ENCODE data around the gene HCN3. TPM values are rescaled to one million over a fixed set of nuclear protein-coding genes. Genes with fewer than 3 reads are reported as not detected.

HCN3 gene
- total and polyA plus RNA-seq, 2 of the 8 experiments (the other 6 are each of a cell fraction or from before 2014, with no cell fraction given), result 6.4 to 7.3 TPM

DNA sequence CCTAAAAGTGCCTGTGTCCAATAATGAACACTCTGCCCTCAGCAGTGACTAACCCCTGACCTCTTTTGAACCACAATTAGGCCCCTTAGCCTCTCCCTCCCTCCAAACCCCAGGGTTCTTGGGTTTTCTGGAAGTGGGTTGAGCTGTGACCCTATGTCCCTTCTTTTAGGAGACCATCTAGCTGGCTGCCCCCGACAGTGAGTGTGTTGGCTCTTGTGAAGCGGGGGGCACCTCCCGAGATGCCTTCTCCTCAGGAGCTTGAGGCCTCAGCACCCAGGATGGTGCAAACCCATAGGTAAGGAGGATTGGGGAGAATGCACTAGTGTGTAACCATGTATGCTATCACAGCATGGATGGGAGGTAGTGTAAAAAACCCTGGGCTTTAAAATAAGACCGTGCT, 50.7 kb downstream of the HCN3 start:
- H2BK12ac ChIP-seq (ENCODE audit: low read depth, low read length), result no peak overlapping the region
- H3K56ac ChIP-seq (replicated peaks; ENCODE audit: insufficient read length, low read depth, low read length), result no peak overlapping the region
- CTCF ChIA-PET (ENCODE audit: partially characterized antibody), result interaction anchor here (0.6 to 15.0 kb wide), 7 partner anchors 10 to 625 kb away, joined by 3 to 227 read pairs (median 4); partner anchors contain the start of gene ENTREP3
- H3K23ac ChIP-seq (ENCODE audit: insufficient read length), result no peak overlapping the region
- H4K91ac ChIP-seq (replicated peaks; ENCODE audit: insufficient read length, low read length), result no peak overlapping the region
- H2AFZ ChIP-seq (ENCODE audit: low read length), result no peak overlapping the region
- no peak overlapping the region for H2AK5ac ChIP-seq (ENCODE audit: low read depth, low read length)
- H3K27me3 ChIP-seq (replicated peaks in 1 of 4; ENCODE audit: control insufficient read depth in 3 of 4, extremely low read depth in 1 of 4, insufficient read depth in 3 of 4, low read length in 3 of 4), result no peaks in the 10 kb centered on the region
- H3K4me1 ChIP-seq (replicated peaks in 1 of 4; ENCODE audit: control insufficient read depth in 3 of 4, insufficient read depth in 4 of 4, low read length in 3 of 4), result peaks cover 0 to 7% (median 3%) of the 10 kb centered on the region in 4 experiments; a peak in 4 of 7 replicates
- no peaks in the 10 kb centered on the region for H3K9me3 ChIP-seq (ENCODE audit: insufficient read depth in 2 of 2, low read depth in 1 of 2, low read length in 1 of 2)
- WGBS, 2 experiments (ENCODE audit: extremely low coverage in 1 of 2, insufficient coverage in 1 of 2, insufficient read length in 1 of 2, insufficient replicate concordance in 2 of 2, low coverage in 1 of 2, low lambda C conversion rate in 2 of 2, missing lambda C conversion rate in 1 of 2), result 87% methylated on average over 4 of the region's 4 CpGs; no CpG with 5 or more reads in 1 of the 2 experiments
- no peak overlapping the region for H4K8ac ChIP-seq (ENCODE audit: extremely low read depth, insufficient read depth, low read length)
- no peak overlapping the region for H3K4me2 ChIP-seq (ENCODE audit: insufficient read depth in 1 of 2, low read depth in 2 of 2, low read length in 2 of 2)
- no peak overlapping the region for H3K18ac ChIP-seq (ENCODE audit: extremely low read depth, low read length)
- peaks cover 0 to 29% (median 3%) of the 10 kb centered on the region in 4 experiments; a peak in 7 of 8 replicates for H3K36me3 ChIP-seq (ENCODE audit: control insufficient read depth in 2 of 4, insufficient read depth in 4 of 4, low read length in 3 of 4)
- H4K5ac ChIP-seq (ENCODE audit: insufficient read length, low read depth, low read length), result no peak overlapping the region
- peaks cover 2% of the 10 kb centered on the region; the same call in 1 of the 2 replicates for H3K23me2 ChIP-seq (ENCODE audit: low read depth, low read length)
- no peak overlapping the region for H3K27ac ChIP-seq (ENCODE audit: low read depth, low read length)
- no peak overlapping the region for H3K14ac ChIP-seq (ENCODE audit: insufficient read length)
- H3K4me3 ChIP-seq (ENCODE audit: extremely low read depth in 1 of 4, insufficient read depth in 2 of 4, low read depth in 3 of 4, low read length in 4 of 4), result no peak overlapping the region
- H4K20me1 ChIP-seq (replicated peaks in 1 of 2; ENCODE audit: control insufficient read depth in 1 of 2, insufficient read depth in 2 of 2, low read length in 2 of 2), result peaks cover 0 to 8% of the 10 kb centered on the region in 2 experiments
- H2BK20ac ChIP-seq (ENCODE audit: low read length), result no peak overlapping the region
- DNase-seq (ENCODE audit: low read depth in 1 of 2, low spot score in 2 of 2), result no peak
- peaks cover 6% of the 10 kb centered on the region for H3K79me1 ChIP-seq (ENCODE audit: low read depth, low read length)
- H2BK15ac ChIP-seq (ENCODE audit: low read length), result no peak overlapping the region
- no peak for FAIRE-seq
- H3K79me2 ChIP-seq (ENCODE audit: control insufficient read depth in 1 of 2, insufficient read depth in 2 of 2, low read length in 2 of 2), result peaks cover 0 to 4% of the 10 kb centered on the region in 2 experiments; a peak in 1 of 4 replicates
- H2BK120ac ChIP-seq (replicated peaks; ENCODE audit: low read depth, low read length), result no peak overlapping the region
- POLR2A ChIA-PET (ENCODE audit: partially characterized antibody), result interaction anchor here (1.2 to 1.6 kb wide), 2 partner anchors 10 to 20 kb away, joined by 3 to 4 read pairs; no protein-coding TSS in a partner anchor
- H3K9ac ChIP-seq (replicated peaks in 1 of 4; ENCODE audit: extremely low read depth in 1 of 4, low read depth in 3 of 4, low read length in 3 of 4), result no peak overlapping the region
- no peak overlapping the region for H3K4ac ChIP-seq (replicated peaks; ENCODE audit: insufficient read length, low read depth, low read length)
- no peak overlapping the region for H2BK5ac ChIP-seq (ENCODE audit: low read depth, low read length)
- TF ChIP-seq CBX8 (IDR thresholded peaks at IDR 0.05; ENCODE audit: borderline replicate concordance, low read depth, low read length) (no peak), BRCA1 (IDR thresholded peaks at IDR 0.05; ENCODE audit: low read depth, low read length) (no peak), JUN (IDR thresholded peaks at IDR 0.05; ENCODE audit: low read depth, low read length) (no peak), FOSL1 (IDR thresholded peaks at IDR 0.05; ENCODE audit: insufficient read depth, low read depth, low read length) (no peak), POU5F1 (IDR thresholded peaks at IDR 0.05; ENCODE audit: low read depth, low read length) (no peak), TCF12 (IDR thresholded peaks at IDR 0.05; ENCODE audit: low read depth, low read length) (no peak), RFX5 (IDR thresholded peaks at IDR 0.05; ENCODE audit: borderline replicate concordance, low read depth, low read length) (no peak), CBX5 (IDR thresholded peaks at IDR 0.05; ENCODE audit: low read depth, low read length) (no peak), SP2 (IDR thresholded peaks at IDR 0.05; ENCODE audit: low read length) (no peak), HDAC6 (IDR thresholded peaks at IDR 0.05; ENCODE audit: low read depth, low read length) (no peak), BACH1 (IDR thresholded peaks at IDR 0.05; ENCODE audit: low read length) (no peak), SIRT6 (IDR thresholded peaks at IDR 0.05; ENCODE audit: low read length) (no peak)
- TF ChIP-seq, protein P1, sequence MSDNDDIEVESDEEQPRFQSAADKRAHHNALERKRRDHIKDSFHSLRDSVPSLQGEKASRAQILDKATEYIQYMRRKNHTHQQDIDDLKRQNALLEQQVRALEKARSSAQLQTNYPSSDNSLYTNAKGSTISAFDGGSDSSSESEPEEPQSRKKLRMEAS (IDR thresholded peaks at IDR 0.05), result no peak
- TF ChIP-seq, protein P2, sequence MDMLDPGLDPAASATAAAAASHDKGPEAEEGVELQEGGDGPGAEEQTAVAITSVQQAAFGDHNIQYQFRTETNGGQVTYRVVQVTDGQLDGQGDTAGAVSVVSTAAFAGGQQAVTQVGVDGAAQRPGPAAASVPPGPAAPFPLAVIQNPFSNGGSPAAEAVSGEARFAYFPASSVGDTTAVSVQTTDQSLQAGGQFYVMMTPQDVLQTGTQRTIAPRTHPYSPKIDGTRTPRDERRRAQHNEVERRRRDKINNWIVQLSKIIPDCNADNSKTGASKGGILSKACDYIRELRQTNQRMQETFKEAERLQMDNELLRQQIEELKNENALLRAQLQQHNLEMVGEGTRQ (IDR thresholded peaks at IDR 0.05; ENCODE audit: low read length), result no peak

Data from H1 (cell line).